NCI-H2029 treated with DMSO at 0.1 percent for 48 hours (cell line): ENCODE results near the gene CTNND2.

Experiments
- DNase-seq: peaks from one replicate; lab custom pipeline; 2025; lab: John Stamatoyannopoulos, UW

The CTNND2 gene, protein sequence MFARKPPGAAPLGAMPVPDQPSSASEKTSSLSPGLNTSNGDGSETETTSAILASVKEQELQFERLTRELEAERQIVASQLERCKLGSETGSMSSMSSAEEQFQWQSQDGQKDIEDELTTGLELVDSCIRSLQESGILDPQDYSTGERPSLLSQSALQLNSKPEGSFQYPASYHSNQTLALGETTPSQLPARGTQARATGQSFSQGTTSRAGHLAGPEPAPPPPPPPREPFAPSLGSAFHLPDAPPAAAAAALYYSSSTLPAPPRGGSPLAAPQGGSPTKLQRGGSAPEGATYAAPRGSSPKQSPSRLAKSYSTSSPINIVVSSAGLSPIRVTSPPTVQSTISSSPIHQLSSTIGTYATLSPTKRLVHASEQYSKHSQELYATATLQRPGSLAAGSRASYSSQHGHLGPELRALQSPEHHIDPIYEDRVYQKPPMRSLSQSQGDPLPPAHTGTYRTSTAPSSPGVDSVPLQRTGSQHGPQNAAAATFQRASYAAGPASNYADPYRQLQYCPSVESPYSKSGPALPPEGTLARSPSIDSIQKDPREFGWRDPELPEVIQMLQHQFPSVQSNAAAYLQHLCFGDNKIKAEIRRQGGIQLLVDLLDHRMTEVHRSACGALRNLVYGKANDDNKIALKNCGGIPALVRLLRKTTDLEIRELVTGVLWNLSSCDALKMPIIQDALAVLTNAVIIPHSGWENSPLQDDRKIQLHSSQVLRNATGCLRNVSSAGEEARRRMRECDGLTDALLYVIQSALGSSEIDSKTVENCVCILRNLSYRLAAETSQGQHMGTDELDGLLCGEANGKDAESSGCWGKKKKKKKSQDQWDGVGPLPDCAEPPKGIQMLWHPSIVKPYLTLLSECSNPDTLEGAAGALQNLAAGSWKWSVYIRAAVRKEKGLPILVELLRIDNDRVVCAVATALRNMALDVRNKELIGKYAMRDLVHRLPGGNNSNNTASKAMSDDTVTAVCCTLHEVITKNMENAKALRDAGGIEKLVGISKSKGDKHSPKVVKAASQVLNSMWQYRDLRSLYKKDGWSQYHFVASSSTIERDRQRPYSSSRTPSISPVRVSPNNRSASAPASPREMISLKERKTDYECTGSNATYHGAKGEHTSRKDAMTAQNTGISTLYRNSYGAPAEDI (N-terminal part only)

DNA sequence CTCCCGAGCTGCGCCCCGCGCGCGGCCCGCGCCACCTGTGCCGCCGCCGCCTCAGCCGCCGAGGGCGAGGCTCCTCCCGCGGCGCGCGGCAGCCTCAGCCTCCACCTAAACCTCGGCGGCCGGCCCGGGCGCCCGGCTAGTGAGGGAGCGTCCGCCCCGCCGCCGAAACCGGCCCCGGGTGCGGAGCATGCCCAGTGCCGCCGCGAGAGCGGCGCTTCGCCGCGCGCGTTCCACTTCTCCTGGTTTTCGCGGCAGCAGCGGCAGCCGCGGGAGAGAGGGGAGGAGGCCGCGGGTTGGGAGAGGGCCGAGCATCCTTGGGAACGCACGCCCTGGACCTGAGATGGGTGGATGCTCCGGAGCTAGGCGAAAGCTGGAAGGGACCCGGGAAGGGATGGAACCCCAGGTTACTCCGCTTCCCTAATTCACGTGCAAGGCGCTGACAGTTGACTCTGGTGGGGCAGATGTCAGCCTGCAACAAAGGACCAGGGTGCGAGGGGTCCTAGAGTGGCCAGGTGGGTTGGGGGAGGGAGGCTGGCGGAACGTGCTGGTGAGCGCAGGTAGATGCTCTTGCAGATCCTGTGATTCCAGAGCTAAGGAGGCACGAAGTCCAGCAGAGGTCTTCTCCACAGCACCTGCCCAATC lies at the start of gene CTNND2:
TSS of gene CTNND2 (minus strand) at position 182 of the 642 bp plus-strand sequence. CDS start 593 bp downstream, outside the sequence.
- DNase-seq = no peak

GRCh38 chr5:11946317-11946716 lies 42.1 kb upstream of the CTNND2 start:
- DNase-seq = no peak

DNA sequence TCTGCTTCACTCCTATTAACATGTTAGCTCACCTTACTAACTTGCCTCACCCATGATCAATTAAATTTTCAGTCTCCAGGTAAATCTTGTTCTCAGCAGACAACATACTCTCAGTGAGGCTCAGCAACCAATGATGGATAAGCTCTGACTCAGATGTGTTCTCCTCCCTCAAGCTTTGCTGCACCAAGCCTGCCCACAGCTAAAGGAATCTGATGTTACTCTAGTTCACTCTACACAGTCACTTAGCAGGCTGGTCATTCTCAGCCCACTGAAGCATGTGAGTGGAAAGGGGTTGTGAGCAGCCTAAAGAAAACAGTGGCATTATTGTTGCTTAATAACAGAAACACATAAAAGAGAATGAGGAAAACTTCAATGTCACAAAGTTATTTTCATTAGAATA lies 37.3 kb upstream of the CTNND2 start:
- DNase-seq = no peak

DNA sequence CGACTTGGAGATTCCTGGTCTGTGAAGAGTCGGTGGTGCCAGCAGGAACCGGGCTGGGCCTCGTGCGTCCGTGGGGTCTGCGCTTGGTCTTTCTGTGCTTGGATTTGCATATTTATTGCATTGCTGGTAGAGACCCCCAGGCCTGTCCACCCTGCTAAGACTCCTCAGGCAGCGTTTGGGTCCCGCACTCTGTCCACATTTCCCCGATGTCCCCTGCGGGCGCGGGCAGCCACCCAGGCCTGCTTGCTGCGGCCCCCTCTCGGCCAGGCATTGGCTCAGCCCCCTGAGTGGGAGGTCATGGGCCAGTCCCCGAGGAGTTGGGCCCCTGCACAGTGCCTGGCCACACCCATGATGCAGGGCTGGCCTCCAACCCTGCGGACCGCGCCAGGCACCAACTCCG lies 27.4 kb upstream of the CTNND2 start:
- no peak for DNase-seq

DNA sequence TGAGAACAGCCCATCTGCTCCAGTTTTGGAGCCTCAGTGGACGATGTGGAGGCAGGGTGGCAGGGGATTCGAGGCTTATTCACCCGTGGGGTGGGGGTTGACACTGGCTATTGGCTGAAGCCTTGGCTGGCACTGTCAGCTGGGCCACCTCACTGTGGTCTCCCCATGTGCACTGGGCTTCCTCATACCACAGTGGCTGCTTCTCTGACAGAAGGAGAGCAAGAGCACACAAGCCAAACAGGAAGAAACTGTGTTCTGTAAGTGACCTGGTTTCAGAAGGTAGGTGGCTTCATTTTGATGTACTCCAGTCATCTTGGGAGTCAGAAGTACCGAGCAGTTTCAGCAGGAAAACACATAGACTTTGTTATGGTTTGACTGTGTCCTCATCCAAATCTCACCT lies 24.7 kb upstream of the CTNND2 start:
- no peak for DNase-seq

GRCh38 chr5:11925701-11926100 lies 21.5 kb upstream of the CTNND2 start:
- no peak for DNase-seq

- no peak for DNase-seq
These were observed 18.1 kb upstream of the CTNND2 start for GRCh38 chr5:11922394-11922793.

GRCh38 chr5:11918463-11919045 lies 14.3 kb upstream of the CTNND2 start:
- no peak for DNase-seq

- DNase-seq = no peak
These were observed 5.2 kb upstream of the CTNND2 start for GRCh38 chr5:11909471-11909870.

DNA sequence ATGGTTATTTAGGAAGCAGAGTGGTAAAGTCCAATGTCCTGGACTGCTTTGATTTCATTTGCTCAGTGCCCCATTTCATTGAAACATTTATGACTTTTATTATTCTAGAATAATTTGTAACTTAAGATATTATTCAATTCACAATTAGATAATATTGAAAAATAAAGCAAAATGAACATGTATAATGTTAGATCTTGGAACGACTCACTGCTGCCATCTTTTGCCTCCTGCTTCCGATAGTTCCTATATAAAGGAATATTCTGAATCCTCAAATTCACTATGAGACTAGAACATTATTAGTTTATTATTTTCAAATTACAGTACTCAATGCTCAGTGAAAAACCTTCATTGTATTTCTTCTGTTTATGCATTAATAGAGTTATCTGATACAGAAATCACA lies 2.3 kb upstream of the CTNND2 start:
- no peak for DNase-seq

DNA sequence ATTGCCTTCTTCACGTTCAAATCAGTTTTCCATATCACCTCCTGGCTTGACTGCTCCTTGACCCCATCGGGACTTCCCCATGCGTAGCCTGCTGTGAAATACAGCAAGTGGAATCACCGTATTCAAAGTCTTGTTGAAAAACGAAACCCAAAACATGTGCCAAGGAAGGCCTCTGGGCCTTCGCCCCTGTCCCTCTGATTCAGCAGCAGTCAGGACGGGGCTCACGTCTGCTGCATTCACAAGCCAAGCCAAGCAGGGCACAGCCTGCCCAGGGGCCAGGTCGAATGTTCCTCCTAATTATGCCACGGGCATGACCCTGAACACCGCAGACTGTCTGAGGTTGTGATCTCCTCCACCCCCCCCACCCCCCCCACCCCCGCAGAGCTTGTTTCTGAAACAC lies 960 bp upstream of the CTNND2 start:
- no peak for DNase-seq

DNA sequence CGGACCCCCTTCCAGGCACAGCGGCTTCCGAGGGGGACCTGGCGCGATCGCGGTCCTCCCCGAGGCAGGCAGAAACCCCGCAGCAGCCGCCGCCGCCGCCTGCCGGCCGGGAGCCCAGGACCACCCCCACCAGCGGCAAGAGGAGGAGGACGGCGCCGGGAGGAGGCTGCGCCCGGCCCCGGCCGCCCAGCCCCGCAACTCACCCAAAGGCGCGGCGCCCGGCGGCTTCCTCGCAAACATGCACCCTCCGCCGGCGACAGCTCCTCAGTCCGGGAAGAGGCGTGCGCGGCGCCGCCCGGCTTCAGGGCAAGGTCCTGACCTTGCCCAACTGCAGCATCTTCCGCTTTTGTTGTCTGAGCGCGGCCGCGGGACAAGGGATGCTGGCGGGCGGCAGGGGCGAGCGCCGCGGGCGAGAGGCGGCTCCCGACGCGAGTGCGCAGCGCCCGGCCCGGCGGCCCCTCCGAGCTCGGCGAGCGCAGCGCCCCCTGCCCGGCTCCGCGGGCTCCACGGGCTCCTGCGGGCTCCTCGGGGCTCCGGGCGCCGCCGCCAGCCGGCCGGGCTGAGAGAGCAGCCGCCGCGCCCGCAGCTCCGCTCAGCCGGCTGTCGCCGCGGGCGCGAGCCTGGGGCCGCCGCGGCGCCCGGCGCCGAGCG lies 507 bp downstream of the CTNND2 start:
- DNase-seq = no peak

DNA sequence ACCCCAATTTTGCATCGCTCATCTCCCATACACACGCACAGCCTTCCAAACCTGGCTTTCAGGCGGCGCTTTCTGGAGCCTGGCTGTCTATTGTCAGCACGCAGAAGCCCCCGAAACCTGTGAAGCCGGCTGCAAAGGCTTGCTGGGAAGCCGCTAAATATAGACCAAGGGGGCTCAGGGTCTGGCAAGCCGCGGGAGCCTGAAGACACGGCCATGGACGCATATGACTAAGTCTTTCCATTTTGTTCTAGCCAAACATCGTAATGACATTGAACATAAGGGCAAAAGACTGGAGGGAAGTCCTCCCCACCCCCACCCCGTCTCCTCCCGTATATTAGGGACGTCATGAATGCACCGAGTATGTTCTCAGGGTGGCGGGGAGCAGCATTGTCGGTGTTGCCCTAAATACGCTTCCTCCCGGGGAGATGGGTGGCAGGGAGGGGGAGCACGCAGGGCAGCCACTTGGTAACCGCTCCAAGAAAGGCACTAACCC lies 1.1 kb downstream of the CTNND2 start:
- DNase-seq = no peak

DNA sequence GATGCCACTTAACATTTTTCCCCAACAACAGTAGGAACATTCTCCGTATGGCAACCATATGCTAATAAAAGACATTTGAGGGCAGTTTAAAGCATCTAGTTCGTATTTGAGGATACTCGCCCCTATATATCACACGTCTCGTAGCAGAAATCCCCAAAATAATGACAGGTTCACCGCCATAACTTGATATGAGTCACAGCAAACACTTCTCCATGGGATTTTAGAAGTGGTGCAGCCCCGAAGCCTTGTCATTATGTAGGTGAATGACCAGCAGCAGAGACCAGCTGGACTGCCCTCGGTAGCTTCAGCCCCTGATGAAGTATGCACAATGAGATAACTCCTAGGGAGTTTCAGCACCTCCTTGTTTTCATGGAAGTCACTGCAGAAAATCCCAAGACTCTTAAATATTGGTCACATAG lies 2.0 kb downstream of the CTNND2 start:
- no peak for DNase-seq

DNA sequence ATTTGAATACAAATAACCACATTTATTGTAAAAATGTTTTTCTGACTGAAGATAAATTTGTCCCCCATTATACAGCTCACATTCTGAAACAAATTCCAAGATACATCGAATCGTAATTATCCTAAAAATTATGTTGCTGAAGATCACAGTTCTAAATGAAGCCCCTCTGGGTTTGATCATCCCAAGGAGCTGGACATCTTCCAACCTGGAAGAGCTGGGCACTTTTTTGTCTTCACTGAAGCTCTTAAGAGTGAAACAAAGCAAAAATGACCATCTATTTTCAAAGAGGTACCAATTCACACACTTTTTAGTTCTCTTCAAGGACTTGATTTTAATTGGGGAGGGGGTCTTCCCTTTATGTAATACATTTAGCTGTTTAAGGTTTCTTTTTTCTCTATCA lies 5.5 kb downstream of the CTNND2 start:
- DNase-seq = no peak

DNA sequence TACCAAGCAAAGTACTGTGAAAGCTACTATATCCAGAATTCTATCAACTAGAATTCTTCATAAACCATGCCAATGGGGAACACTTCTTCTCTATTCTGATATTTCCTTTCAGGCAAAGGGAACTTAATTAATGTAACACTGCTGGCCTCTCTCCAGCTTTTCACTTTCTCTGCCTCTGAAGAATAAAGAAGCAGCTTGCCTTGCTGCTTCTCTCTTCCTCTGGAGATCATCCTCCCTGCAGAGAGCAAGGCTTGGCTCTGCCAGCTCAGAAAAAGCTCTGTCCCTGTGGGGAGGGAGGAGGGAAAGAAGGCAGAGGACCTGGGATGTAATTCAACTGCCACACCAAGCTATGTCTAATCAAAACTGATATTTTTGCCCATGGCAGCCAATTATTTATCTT lies 6.5 kb downstream of the CTNND2 start:
- no peak for DNase-seq

GRCh38 chr5:11894992-11895391 lies 9.3 kb downstream of the CTNND2 start:
- no peak for DNase-seq

- DNase-seq = no peak
These were observed 11.4 kb downstream of the CTNND2 start for GRCh38 chr5:11892832-11893231.

GRCh38 chr5:11890777-11891176 lies 13.5 kb downstream of the CTNND2 start:
- DNase-seq = no peak

GRCh38 chr5:11888221-11888620 lies 16.0 kb downstream of the CTNND2 start:
- no peak for DNase-seq

DNA sequence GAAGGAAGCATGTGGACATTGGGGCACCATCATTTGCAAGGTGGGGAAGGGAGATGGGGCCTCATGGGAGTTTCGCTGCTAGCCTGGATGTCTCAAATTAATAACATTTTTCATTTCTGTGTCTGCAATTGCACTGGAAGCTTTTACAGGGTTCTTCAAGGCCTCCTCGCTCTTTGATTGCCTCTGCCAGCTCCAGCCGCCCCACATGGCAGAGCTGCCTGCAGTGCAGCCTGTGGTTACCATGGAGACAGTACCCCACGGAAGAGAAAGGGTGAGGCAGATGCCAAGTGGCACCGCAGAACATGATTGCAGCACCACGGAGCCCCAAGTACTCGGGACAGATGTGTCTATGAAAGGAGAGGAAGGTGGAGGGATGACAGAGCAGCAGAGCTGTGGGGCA lies 25.4 kb downstream of the CTNND2 start:
- DNase-seq = no peak
